Vagina (tissue), 2 donors: ENCODE results near the gene OCRL.

ENCODE experiments used
- POLR2A ChIP-seq, 2 donors: fragments of 450-650 bp; IDR thresholded peaks; one replicate each; pipeline ENCODE4 v1.6.1; 2017; ENCODE audit warnings: antibody characterized with exemption in 2 of 2, mild to moderate bottlenecking in 2 of 2, moderate library complexity in 2 of 2
- TF ChIP-seq, protein P1 (sequence below), 3 experiments: fragments of 450-650 bp in 2 of 3; fragments of 200-600 bp in 1 of 3; sonication (generic) in 1 of 3; IDR thresholded peaks; one replicate each; pipeline ENCODE4 v1.5.1; 2017 to 2019; ENCODE audit warnings: antibody characterized with exemption in 3 of 3, mild to moderate bottlenecking in 2 of 3, moderate library complexity in 2 of 3

DNA sequence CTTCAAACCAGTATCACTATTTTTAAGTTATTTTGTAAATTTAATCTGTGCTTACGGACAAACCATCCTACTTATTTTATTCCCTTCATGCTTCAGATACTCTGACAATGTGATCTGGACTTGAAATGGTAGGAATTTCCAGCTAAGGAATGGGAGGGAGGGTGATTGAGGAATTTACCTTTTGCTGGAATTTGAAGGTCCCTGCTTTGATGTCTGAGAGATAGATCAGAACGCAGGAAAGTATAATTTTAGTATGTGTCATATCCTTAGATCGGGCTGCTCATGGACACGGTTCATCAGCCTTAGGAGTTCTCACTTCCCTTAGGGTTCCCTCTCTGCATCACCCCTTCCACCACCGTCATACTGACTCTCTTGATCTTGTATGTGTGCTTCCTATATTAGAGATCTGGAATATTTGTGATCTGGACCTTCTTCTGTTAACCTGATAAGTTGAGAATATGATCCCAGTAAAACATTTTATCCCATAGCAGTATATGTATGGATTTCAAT lies 16.8 kb downstream of the OCRL start:
- TF ChIP-seq POLR2A (IDR thresholded peaks at IDR 0.05): no peak
- TF ChIP-seq, protein P1, sequence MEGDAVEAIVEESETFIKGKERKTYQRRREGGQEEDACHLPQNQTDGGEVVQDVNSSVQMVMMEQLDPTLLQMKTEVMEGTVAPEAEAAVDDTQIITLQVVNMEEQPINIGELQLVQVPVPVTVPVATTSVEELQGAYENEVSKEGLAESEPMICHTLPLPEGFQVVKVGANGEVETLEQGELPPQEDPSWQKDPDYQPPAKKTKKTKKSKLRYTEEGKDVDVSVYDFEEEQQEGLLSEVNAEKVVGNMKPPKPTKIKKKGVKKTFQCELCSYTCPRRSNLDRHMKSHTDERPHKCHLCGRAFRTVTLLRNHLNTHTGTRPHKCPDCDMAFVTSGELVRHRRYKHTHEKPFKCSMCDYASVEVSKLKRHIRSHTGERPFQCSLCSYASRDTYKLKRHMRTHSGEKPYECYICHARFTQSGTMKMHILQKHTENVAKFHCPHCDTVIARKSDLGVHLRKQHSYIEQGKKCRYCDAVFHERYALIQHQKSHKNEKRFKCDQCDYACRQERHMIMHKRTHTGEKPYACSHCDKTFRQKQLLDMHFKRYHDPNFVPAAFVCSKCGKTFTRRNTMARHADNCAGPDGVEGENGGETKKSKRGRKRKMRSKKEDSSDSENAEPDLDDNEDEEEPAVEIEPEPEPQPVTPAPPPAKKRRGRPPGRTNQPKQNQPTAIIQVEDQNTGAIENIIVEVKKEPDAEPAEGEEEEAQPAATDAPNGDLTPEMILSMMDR (IDR thresholded peaks at IDR 0.05): no peak
